GM18858 (cell line): Measurements from ENCODE around the gene SOX18.

ENCODE experiments used
- ATAC-seq: cut with Tn5 transposase; IDR thresholded peaks from one replicate; pipeline ENCODE4 v1.9.1; 2021; ENCODE audit not compliant: unreplicated experiment

Gene SOX18

DNA sequence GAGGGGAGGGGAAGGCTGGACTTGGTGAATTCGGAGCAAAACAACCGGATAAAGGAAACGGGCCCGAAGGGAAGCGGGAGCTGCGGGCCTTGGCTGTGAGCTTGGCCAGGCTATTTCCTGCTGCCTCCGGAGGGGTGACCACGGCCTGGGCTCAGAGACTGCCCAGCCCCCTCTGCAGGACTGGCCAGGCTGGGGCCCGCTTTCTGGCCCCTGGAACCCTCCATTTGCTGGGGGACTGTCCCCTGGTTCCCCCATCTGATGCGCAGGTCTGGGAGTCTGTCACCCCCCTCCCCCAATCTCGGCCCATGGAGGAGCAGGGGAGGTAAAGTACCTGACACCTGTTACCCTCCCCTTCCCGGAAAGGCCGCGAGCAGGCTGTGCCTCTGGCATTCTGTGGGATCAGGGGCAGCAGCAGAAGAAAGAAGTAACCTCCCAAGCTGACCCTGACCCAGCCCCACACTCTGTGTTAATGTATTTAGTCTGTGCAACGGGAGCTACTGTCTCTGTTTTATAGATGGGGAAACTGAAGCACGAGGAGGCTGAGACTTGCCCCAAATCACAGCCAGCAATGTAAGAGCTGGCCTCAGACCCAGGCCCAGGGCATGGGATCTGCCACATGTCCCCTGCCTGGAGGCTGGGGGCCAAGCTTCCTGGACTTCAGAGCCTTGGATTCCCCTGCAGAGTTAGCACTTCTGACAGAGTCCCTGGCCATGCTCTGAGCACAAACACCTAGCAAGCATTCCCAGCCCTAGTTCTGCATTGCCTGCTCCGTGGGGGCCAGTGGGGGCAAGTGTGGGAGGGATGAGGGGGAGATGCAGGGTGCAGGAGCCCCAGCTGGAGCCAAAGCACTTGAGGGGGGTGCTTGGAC, 9.9 kb downstream of the SOX18 start:
- no peak for ATAC-seq

DNA sequence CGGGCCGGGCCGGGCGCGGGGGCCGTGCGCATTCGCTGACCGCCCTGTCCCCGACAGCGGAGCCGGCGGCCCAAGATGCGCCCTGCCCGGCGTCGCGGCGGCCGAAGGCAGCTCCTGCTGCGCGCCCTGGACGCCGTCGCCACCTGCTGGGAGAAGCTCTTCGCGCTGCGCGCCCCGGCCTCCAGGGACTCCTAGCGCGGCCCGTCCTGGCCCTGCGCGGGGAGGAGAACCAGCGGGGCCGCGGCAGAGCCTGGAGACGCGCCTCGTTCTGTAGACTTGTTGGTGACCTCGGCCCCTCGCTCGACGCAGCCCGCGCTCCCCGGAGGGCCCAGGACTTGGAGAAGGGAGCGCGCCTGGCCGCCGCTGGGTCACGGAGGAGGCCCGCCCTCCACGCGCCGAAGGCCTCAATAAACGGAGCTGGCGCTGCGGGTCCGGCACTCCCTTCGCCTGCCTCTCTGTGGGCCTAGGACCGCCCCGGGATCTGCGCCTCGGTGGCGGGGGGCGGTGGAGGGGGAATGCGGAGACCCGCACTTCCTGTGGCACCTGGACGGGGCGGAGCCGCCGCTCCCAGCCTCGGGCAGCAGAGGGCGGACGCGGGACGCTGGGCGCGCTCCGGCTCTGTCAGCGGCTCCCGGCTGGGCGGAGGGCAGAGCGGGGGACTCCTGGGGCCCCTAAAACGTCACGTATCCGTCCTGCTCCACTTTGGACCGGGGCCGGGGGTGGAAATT, 10.7 kb downstream of the SOX18 start:
- no peak for ATAC-seq

DNA sequence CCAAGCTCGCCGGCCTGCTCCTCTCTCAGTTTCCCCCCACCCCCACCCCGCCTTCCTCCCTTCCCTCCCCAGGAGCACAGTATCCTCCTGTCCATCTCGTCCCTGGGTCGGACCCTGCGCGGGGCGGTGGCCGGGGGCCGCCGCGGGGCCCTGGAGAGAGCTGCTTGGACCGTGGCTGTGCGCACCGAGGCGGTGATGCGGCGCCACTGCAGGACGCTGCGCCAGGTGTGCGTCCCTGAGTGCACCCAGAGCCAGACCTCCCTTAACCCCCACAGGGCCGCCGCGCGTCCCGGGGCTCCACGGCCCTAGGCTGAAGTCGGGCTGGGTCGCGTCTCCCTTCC, 11.2 kb downstream of the SOX18 start:
- no peak for ATAC-seq

DNA sequence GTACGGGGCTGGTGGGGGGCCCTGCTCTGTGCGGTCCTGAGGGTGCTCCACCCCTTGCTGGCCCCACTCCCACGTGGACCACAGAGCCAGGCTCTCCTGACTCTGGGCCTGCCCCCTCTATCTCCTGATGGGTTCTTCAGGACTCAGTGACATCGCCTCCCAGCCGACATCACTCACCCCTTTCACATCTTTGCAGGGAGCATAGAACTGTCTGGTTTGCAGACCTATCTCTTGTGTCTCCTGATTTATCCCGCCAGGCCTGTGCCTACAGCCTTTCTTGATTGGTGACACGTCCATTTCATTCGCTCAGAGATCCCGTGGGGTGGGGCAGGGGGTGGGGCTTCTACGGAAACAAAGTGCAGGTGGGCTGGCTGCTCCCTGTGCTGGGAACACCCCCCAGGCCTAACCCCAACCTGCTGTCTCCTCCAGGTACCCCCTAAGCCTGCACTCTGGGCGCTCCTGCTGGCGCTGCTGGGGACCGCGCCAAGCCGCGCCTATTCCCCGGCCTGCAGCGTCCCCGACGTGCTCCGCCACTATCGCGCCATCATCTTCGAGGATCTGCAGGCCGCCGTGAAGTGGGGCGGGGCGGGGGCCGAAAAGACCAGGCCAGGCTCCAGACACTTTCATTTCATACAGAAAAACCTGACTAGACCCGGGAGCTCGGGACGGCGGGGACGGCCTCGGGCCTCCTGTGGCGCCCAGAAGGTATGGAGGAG, 11.8 kb downstream of the SOX18 start:
- ATAC-seq, result no peak

GRCh38 chr20:64037199-64037497, 12.3 kb downstream of the SOX18 start:
- ATAC-seq, result no peak

- ATAC-seq, result no peak
These were observed 12.9 kb downstream of the SOX18 start for GRCh38 chr20:64036346-64037198.

GRCh38 chr20:64035933-64036345, 13.5 kb downstream of the SOX18 start, which contains the start of gene C20orf204:
Gene C20orf204 (plus strand): TSS chr20:64036182. CDS start chr20:64036324, 142 bp downstream.
- no peak for ATAC-seq

DNA sequence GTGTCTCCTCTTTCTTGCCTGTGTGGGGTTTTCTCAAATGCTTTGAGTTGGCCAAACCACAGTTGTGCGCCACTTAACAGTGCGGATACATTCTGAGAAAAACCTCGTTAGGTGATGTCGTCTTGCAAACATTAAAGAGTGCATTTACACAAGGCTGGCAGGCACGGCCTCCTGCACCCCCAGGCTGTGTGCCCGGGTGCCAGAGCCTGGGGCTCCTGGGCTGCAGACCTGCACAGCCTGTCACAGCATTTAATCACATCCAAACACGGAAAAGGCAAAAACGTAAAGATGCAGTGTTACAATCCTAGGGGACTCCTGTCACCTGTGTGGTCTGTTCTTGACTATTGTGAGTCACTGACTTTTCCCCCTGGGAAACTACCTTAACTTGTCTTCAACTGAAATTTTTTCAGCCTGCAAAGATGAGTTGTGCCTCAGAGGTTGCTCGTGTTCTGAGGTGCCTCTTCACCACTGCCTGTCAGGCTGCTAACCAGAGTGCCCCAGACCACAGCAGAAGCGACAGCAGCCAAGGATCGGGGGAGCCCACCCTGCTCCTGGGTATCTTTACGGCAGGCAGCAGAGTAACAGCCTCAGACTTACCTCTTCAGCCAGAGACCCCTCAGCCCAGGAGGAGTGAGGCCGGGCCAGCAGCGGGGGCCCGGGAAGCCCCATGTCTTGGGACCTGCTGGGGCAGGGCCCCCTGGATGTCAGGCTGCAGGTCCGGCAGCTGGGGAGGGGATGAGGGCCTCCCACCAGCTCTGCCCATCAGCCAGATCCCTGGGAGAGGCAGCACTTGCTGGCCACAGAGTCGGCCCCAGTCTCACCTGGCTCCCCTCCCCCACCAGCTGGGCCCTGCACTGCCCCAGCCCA, 14.1 kb downstream of the SOX18 start:
- no peak for ATAC-seq

- ATAC-seq, result no peak
These were observed 15.4 kb downstream of the SOX18 start for GRCh38 chr20:64033981-64034493.

GRCh38 chr20:64032706-64033624, 16.5 kb downstream of the SOX18 start:
- ATAC-seq, result no peak

- ATAC-seq, result no peak
These were observed 17.6 kb downstream of the SOX18 start for GRCh38 chr20:64031822-64032314.

DNA sequence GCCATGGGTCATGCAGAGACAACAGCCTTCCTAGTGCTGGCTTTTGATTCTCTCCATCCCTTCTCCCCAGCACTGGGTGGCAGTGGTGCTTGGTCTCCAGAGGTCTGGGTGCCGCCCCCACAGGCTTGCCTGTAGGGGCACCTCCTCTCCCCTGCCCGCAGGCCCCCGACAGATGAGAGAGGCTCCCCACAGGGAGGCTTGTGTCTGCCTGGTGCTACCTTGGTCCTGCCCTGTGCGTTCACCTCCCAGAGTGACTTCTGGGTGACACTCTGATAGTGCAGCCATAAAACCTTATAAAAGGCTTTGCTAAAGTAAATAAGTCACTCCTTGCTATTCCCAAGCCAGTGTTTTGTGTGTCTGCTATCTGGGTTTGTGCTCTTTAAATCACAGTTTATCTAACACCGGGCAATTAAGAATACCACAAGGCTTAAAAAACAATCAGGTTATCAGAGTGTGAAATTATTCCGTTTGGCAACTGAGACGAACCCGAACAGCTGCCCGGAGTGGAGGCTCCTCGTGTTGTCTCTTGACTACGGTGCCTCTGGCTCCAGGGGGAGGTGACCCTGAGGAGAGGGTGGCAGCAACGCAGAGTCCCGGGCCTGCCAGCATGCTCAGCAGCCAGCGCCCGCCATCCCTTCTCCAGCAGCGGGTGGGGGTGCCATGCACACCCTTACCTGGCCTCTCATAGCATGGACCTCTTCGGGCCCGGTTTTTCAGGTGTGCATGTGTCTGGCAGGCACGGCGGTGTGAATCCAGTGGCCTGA, 18.9 kb downstream of the SOX18 start:
- no peak for ATAC-seq

DNA sequence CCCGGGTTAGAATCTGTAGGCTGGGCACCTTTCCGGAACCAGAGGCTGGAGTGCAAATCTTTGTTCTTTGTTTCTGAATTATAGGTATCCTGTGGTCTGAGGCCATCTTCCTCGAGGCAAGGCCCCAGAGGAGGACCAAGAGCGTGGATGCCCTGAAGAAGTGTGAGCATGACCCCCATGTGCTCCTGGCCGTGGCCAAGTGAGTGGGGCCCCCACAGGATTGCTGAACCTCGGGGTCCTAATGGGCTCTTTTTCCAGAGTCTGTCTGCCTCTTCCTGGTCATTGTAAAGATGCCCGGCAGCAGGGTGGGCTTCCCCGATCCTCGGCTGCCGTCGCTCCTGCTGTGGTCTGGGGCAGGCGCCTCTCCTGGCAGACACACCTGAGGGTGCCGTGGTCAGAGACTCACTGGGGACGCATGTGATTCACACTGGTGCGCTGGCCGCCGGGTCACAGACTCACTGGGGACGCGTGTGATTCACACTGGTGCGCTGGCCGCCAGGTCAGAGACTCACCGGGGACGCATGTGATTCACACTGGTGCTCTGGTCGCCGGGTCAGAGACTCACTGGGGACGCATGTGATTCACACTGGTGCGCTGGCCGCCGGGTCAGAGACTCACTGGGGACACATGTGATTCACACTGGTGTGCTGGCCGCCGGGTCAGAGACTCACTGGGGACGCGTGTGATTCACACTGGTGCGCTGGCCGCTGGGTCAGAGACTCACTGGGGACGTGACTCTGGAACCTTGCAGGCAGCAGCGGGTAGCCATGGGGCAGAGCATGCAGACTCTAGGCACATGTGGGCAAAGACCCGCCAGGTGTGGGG, 19.9 kb downstream of the SOX18 start:
- no peak for ATAC-seq

- ATAC-seq, result no peak
These were observed 21.3 kb downstream of the SOX18 start for GRCh38 chr20:64027981-64028685.

- ATAC-seq, result no peak
These were observed 23.5 kb downstream of the SOX18 start for GRCh38 chr20:64025826-64026412.
